ENCODE measurements around the gene SLC37A1.

Gene SLC37A1

GRCh38 chr21:42578761-42579415, 65.2 kb downstream of the SLC37A1 start:
- DNase-seq (ENCODE audit: low read depth) = no peak

- no peak for DNase-seq (ENCODE audit: low read depth)
Measured at GRCh38 chr21:42579456-42580075, 65.9 kb downstream of the SLC37A1 start.

DNA sequence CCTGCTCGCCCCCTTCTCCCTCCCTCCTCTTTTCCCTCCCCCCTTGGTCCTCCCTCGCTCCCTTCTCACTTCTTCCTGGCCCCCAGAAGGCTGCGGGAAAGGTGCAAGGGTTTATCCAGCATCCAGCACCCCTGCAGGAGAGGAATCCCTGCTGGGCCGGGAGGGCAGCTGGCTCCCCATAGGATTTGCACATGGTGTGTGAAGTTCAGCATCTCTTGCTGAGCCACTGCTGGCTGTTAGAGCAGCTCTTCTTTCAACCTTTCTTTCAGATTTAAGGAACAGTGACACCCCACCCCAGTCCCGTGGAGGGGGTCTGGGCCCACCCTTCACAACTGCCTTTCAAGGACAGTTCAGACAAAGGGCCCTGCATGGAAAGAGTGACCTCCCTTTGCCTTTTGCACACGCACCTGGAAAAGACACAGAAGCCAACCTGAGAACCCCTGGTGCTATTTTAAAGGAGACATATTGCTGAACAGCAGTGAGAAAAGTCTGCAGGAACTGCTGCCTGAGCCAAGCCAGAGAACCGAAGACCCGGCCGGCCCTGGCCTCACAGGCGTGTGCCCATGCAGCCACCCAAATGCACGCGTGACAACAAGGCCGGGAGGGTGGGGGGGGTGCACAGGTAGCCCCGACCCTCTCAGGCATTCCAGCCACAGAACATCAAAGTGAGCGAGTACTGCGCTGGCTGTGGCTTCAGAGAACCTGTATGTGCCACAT, 66.6 kb downstream of the SLC37A1 start:
- DNase-seq (ENCODE audit: low read depth) = no peak

DNA sequence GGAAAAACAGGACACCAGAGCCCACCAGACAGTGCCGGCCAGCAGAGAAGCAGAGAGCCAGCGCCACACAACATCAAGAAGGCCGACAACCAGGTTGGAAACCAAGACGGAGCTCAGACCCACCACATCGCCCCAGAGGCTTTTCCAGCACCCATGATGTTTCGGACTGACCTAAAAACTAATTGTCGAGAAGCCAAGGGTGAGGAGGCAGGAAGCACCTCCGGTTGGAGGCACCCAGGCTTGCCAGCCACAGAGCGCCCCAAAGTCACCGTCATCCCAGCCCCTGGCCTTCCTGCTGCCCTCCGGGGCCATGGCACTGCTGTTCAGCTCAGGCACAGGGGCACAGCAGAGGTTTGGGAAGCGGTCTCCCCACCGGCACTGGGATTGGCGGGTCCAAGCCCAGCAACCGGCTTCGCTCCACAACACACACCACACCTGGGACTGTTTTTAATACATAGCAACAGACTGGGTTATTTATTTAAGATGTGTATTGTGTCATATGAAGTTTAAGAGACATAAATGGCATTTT, 67.2 kb downstream of the SLC37A1 start:
- no peak for DNase-seq (ENCODE audit: low read depth)

DNA sequence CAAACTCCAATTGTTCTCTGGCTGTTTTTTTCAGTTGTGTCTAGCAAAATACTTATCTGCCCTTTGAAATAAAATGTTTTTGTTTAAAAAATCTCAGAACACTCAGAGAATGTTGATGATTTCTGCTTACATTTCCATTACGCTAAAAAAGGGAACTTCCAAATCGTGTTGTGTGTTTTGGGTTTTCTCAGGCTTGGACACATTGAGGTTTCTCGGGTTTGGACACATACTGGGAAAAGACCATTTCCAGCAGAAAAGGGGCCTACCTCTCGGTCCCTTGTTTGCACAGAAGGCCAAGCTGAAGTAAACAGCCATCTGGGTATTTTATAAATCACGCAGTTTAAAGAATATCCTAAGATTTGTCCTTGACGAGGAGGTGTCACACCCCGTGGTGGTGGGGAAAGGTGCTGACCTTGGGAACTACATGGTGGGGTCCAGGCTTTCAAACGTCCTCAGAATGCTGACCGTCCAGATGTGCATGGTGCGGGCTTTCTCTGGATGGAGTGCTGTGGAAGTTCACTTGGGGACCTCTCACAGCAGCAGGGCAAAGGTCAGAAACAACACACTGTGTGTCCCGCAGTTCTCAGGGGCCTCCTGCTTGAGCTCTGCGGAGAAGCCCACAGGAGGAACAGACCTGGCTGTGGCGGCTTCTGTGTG, 67.8 kb downstream of the SLC37A1 start:
- no peak for DNase-seq (ENCODE audit: low read depth)

- DNase-seq (ENCODE audit: low read depth) = no peak
Measured at GRCh38 chr21:42581993-42582786, 68.5 kb downstream of the SLC37A1 start.

GRCh38 chr21:42582787-42583476, 69.3 kb downstream of the SLC37A1 start:
- DNase-seq (ENCODE audit: low read depth) = no peak

DNA sequence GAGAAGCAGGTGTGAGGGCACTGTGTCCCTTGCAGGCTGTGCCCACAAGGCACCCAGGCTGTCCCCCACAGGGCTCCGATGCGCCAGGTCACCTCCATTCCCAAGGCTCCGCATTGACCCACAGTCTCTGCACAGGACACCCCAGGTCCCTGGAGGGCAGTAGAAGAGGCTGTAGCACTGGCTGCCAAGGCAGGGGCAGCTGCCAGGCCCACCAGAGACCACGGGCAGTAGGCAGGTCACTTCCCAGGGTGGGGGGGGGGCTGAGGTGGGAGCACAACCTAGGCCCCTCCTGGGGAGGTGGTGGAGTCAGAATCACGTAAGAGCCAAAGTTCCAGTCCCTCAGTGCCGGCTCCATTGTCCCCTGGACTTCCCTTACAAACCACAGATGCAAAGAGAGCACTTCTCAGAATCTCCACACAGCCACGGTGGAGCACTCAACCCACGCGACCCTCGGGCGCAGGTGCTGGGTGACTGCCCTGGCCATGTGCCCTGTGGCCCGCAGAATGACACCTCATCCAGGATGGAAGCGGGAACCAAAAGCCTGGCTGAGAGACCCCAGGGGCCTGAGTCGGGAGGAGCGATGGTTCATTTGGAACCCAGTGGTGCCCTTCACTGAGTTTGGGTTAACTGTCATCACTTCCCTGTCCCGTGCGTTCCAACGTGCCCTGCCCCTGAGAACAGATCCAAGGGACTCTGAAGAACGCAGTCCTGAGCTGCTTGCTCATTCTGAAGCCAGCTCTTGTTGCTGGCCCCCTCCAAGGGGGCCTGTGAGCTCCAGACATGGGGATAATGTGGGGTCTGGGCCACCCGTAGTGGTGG, 70.0 kb downstream of the SLC37A1 start:
- DNase-seq (ENCODE audit: low read depth) = no peak

DNA sequence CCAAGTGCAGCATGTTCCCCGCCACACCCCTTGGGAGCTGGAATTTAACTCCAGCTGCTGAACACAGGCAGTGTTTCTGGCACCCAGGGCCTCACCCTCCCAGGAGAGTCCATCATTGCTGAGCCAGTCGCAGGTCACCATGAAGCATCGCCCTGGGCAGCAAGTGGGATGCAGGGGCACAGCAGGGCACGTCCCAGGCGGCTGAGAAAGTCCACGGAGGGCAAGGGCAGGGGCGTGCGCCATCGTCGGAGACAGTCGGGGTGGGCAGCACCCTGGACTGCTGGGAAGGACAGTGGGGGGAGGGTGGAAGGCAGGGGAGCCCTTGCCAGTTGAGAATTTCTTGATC, 70.6 kb downstream of the SLC37A1 start:
- no peak for DNase-seq (ENCODE audit: low read depth)

DNA sequence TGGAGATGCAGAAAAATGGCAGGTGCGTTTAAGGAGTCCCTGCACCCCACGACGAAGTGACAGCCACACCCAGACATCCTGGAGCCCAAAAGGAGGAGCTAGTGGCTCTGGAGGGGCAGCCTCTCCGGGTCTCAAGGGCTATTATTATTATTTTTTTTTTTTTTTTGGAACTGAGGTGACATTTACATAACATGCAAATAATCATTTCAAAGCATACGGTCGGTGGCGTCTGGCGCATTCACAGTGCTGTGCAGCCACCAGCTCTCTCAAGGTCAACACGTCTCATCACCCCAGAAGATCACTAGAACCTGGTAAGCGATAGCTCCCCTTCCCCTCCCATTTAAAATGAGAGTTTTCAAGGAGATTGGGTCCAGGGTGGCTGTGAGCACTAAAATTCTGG, 72.2 kb downstream of the SLC37A1 start:
- DNase-seq (ENCODE audit: low read depth) = no peak

DNA sequence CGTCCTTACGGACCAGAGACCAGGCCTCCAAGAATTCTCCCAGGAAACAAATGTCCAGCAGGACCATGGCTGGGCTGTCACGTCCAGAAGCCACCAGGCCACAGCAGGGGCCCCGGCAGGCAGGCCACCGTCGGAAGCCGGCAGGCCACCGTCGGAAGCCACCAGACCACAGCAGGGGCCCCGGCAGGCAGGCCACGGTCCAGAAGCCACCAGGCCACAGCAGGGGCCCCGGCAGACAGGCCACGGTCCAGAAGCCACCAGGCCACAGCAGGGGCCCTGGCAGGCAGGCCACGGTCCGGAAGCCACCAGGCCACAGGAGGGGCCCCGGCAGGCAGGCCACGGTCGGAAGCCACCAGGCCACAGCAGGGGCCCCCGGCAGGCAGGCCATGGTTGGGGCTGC, 72.8 kb downstream of the SLC37A1 start:
- DNase-seq (ENCODE audit: low read depth) = no peak

DNA sequence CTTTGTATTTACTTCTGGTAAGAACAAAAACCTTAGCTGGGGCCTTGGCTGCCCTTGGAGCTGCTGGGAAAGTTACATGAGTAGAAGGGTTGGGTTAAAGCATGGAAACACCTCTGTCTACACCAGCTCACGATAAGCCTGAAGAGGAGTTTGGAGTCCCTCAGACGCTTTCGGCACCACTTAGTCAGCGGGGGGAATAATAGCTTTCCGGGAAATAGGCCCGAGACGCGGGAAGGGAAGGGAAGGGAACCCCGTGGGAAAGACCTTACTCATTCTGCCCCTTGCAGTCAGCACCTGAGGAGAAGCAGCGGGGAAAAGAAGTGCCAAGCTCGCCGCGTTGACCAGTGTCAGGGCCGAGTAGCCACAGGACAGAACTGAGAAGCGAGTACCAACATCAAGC, 73.4 kb downstream of the SLC37A1 start:
- no peak for DNase-seq (ENCODE audit: low read depth)

- DNase-seq (ENCODE audit: low read depth) = no peak
Measured at GRCh38 chr21:42590431-42591131, 76.9 kb downstream of the SLC37A1 start.

GRCh38 chr21:42591170-42591869, 77.7 kb downstream of the SLC37A1 start:
- DNase-seq (ENCODE audit: low read depth) = no peak

DNA sequence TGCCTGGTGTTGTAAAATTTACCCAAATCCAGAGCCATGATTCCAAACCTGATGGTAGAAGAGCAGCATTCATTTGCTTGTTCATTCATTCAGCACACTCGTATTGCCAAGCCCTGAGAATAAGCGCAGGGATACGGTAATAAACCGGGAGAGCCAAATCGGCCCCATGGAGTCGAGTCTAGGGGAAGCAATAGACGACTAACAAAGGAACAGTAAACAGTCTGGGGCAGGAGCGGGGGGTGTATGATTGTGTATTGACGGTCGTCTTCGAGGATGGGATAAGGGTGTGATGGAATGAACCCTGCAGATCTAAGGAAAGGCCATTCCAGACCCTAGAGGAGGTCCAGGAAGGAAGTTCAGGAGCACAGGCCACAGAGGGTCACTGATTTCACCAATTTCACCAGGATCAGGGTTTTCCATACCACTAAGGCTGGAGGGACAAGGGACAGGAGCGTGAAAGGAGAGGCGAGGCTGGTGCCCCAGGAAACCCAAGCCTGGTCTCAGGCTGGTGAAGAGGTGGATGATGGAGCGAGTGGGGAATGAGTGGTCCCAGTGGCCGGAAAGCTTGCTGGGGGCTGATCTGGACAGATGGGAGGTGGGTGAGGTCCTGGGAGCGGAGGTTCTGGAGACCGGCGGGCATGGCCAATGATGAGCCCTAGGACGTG, 78.6 kb downstream of the SLC37A1 start:
- DNase-seq (ENCODE audit: low read depth) = no peak

DNA sequence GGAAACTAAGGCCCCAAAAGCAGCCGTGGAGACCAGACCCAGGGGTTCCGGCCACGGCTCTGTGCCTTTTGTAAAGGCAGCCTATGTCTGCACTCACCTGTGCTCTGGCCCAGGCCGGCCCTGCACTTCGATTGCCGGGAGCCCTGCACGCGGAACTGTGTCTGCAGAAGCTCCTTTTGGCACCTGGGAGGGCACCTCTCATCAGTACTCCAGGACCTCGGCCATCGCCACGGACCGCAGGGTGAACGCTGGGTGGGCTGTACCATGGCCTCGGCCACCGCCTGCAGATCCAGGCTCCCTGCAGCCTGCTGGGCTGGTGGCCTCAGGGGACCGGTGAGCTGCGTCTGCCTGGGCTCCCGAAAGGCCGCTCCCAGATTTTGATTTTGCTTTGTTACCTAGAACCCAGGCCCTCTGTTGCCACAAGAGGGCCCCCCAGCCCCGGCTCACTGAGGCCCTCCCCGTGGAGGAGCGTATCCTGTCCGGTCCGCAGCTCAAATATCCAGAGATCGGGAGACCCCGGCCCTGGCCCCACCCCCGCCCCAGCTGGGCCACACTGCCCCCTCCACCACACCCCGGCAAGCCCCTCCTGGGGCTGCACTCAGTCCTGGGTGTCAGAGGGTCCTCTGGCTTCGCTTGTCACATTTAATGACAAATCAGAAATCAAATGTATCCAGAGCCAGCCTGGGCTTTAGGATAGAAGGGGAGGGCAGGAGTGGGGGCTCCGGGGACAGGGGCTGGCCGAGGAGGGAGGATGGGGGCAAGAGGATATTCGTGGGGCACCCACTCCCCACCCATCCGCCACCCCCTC, 79.6 kb downstream of the SLC37A1 start:
- peak; percentile 20 for DNase-seq (ENCODE audit: low read depth)

DNA sequence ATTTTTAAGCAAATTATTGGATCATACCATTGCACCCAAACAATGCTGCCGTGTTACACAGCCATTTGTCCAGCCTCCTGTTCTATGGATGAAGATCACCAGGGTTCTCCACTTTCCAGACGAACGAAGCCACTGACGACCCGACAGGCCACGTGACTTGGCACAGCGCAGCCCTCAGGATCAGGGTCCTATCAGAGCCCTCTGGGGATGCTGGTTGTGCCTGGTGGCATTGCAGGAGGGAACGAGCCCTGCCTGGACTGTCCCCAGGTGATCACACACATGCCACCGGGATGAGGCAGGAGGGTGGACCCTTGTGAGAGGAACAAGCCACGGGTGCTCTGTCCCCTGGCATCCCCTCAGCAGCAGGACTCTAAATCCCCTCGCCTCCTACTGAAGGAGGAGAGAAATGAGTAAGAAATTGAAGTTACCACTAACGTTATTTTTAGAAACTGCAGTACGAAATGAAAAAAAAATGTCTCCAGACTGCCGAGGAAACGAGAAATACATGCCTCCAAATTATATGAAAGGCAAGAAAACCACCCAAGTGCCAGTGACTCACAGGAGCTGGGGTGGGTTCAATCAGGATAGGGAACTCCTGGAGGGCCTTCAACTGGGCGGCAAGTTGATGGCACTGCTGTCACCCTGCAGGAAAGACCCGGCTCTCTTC, 81.1 kb downstream of the SLC37A1 start:
- no peak for DNase-seq (ENCODE audit: low read depth)
